Measurements from ENCODE around the gene MTA1.

MTA1 gene

GRCh38 chr14:105387530-105387922, 32.1 kb upstream of the MTA1 start:
- DNase-seq (ENCODE audit: low read depth): no peak

GRCh38 chr14:105388110-105388951, 31.3 kb upstream of the MTA1 start:
- no peak for DNase-seq (ENCODE audit: low read depth)

- DNase-seq (ENCODE audit: low read depth): no peak
Observed at GRCh38 chr14:105388976-105389375, 30.7 kb upstream of the MTA1 start.

- no peak for DNase-seq (ENCODE audit: low read depth)
Observed at GRCh38 chr14:105389534-105389933, 30.1 kb upstream of the MTA1 start.

GRCh38 chr14:105389976-105390848, 29.4 kb upstream of the MTA1 start:
- DNase-seq (ENCODE audit: low read depth): no peak

GRCh38 chr14:105390849-105391500, 28.7 kb upstream of the MTA1 start:
- DNase-seq (ENCODE audit: low read depth): no peak

GRCh38 chr14:105391541-105391940, 28.1 kb upstream of the MTA1 start:
- no peak for DNase-seq (ENCODE audit: low read depth)

GRCh38 chr14:105392131-105393090, 27.2 kb upstream of the MTA1 start:
- no peak for DNase-seq (ENCODE audit: low read depth)

GRCh38 chr14:105393151-105393550, 26.5 kb upstream of the MTA1 start:
- DNase-seq (ENCODE audit: low read depth): no peak

GRCh38 chr14:105394714-105395537, 24.7 kb upstream of the MTA1 start:
- DNase-seq (ENCODE audit: low read depth): no peak

- DNase-seq (ENCODE audit: low read depth): no peak
Observed at GRCh38 chr14:105395538-105395854, 24.1 kb upstream of the MTA1 start.

GRCh38 chr14:105397350-105397931, 22.2 kb upstream of the MTA1 start:
- DNase-seq (ENCODE audit: low read depth): no peak

GRCh38 chr14:105398044-105398725, 21.4 kb upstream of the MTA1 start, which contains the start of gene TEX22:
TEX22 (plus strand) TSS chr14:105398538; CDS start chr14:105399341, 803 bp downstream.
- DNase-seq (ENCODE audit: low read depth): peak; percentile 80

- peak; percentile 34 for DNase-seq (ENCODE audit: low read depth)
Observed at GRCh38 chr14:105398726-105399465, 20.7 kb upstream of the MTA1 start.

- no peak for DNase-seq (ENCODE audit: low read depth)
Observed at GRCh38 chr14:105399466-105399775, 20.2 kb upstream of the MTA1 start.

- DNase-seq (ENCODE audit: low read depth): no peak
Observed at GRCh38 chr14:105400016-105400415, 19.6 kb upstream of the MTA1 start.

- DNase-seq (ENCODE audit: low read depth): no peak
Observed at GRCh38 chr14:105401699-105402098, 17.9 kb upstream of the MTA1 start.

GRCh38 chr14:105408592-105408991, 11.0 kb upstream of the MTA1 start:
- DNase-seq (ENCODE audit: low read depth): no peak

GRCh38 chr14:105409364-105409763, 10.3 kb upstream of the MTA1 start:
- no peak for DNase-seq (ENCODE audit: low read depth)

Data from EH (cell line).